Stimulated activated CD4-positive, alpha-beta T cell treated with anti-CD3 and anti-CD28 coated beads, Interleukin-2, amount 100 ng/mL, for 48 hours (primary cell): ENCODE results near the gene TRDMT1.

Experiments used
- DNase-seq, 2 donors: peaks; one replicate each; pipeline ENCODE4 v3.0.0-alpha.2; 2020

The TRDMT1 gene, protein sequence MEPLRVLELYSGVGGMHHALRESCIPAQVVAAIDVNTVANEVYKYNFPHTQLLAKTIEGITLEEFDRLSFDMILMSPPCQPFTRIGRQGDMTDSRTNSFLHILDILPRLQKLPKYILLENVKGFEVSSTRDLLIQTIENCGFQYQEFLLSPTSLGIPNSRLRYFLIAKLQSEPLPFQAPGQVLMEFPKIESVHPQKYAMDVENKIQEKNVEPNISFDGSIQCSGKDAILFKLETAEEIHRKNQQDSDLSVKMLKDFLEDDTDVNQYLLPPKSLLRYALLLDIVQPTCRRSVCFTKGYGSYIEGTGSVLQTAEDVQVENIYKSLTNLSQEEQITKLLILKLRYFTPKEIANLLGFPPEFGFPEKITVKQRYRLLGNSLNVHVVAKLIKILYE

DNA sequence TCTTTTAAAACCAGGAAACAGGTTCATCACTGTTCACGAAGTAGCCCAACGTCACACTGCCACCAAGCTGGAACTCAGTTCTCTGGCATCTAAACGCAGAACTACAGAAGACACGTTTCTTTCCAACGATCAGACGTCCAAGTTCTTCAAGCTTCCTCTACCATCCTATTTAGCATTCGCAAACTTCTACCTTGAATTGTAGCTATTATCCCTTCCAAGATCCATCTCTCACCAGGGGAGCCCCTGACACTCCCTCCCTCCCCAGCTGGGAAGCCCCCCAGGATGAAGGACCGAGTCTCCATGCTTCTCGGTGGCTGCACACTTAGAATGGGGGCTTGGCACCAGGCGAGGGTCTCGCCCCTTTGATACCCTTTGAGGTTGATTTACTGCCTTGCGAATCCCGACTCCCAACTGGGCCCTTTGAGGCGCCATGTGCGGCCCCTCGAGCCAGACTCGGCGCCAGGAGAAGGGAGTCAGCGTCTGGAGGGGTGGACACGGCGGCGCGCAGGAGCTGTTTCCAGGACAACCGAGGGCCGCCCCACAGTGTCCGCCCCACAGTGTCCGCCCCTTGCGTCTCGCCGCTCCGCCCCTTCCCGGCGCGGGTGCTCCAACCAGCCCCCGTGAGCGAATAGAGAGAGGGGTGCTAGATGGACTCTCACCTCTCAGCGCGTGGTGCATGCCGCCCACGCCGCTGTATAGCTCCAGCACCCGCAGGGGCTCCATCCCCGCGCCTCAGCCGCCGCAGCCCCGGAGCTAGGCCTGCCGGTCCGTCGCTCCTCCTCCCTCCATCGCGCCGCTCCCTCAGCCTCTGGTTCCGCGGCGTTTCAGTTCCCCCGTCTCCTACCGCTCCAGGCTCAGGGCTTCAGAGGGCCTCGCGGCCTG is at the start of gene TRDMT1:
Gene TRDMT1 (minus strand): TSS at position 761 of the 882 bp plus-strand sequence. CDS start 38 bp downstream, at position 723.
- peak; percentile 71 to 76 for DNase-seq

DNA sequence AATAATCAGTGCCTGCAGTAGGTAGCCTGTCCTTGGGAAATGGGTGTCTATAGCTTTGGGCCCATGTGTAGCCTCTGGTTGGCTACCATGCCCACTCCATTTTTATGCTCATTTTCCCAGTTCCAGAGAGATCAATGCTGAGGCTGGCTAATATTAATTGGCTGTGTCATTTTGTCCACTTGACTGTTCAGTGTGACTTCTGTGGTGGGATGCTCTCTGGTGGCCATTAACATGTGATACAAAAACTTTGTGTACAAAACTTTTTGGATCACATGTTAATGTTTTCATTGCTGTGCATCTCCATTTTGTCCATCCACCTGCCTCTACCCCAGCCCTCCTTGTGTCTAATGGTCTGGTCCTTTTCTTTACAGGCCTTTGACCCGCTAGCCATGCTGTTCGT is 49.3 kb upstream of the TRDMT1 start:
- DNase-seq, result no peak

DNA sequence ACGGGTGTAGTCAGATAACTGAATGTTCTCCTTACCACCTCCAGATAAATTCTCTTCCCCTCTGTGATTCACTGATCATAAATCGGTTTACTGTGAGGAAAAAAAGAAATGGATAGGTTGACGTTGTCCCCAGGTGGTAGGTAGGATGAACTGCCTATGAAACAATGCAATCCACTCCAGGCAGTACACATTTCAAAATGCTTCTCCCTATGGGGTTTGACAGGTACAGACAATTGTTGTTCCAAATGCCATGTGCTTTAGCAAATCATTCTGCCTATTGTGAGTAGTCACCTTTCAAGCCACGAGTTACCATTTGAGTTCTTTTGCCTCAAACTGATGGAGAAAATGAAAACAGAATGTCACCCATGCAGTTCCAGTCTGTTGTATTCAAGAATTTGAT is 48.3 kb upstream of the TRDMT1 start:
- no peak for DNase-seq

DNA sequence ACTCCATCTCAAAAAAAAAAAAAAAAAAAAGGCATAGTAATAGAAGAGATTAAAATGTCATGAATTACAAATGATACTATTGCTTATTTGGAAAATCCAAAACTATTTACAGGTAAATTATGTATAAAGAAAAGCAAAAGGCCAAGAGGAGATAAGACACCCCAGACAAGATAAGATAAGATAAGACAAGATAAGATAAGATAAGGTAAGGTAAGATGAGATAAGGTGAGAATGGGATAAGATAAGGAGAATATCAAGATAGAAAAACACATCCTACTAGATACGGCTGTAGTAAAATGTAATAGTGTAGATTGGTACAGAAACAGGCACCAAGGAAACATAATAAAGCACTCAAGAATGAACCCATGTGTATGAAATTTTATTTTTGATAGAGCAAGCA is 47.5 kb upstream of the TRDMT1 start:
- no peak for DNase-seq

DNA sequence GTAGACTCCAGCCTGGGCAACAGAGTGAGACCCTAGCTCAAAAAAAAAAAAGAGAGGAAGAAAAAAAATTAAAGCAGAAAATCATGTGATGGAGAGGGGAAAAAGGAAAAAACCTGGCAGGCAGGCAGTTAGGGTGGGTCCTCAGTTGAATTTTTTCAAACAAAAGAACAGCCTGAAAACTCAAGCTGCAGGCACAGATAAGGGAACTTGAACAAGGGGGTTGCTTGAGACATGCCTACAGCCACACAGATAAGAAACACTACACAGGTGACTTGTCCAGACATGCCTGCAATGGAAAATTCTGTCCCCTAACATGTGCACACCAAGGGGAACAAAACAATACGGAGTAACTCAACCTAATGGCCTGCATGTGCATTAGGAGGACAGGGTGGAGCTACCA is 45.7 kb upstream of the TRDMT1 start:
- no peak for DNase-seq

DNA sequence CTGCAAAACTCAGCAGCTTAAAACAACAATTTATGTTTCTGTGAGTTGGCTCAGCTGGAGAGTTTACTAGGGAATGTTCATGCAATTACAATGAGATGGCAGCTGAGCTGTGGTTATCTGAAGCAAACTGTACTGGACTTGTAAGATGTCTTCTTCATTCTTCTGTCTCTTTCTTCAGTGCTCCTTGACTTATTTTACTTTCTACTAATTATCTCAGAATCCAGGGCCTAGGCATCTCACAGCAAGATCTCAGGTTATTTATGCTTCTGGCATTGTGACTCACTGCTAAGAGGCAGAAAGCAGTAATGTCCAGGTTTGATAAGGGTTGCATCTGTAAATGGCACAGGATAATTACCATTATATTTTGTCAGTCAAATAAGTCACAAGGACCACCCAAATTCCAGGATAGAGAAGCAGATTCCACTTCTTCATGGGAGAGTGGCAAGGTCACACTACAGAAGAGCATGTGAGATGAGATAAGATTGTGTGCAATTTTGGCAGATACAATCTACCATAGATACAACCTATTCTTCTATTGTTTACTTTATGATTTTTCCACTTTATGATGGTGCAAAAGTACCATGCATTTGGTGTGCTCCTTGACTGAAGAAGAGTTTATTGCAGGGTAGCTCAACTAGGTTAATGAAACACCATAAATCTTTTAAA is 43.4 kb upstream of the TRDMT1 start:
- DNase-seq, result no peak

DNA sequence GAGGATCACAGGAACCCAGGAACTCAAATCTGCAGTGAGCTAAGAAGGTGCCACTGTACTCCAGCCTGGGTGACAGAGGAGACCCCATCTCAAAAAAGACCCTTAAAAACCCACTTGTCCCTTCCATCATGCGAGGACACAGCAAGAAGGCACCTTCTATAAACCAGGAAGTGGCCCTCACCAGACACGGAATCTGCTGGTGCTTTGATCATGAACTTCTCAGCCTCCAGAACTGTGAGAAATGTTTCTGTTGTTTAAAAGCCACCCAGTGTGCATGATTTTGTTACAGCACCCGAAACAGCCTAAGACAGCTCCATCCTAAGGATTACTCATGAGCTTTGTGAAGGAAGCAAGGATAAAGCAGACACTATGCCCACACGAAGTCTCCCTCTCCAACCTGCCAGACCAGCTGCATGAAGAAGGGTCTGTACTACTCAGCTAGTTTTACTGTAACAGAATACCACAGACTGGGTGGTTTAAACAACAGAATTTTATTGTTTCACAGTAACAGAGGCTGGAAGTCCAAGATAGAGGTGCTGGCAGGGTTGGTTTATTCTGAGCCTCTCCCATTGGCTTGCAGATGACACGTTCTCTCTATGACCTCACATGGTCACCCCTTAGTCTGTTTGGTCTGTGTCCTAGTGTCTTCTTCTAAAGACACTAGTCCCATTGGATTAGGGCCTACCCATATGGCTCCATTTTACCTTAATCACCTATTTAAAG is 40.3 kb upstream of the TRDMT1 start:
- DNase-seq, result no peak

DNA sequence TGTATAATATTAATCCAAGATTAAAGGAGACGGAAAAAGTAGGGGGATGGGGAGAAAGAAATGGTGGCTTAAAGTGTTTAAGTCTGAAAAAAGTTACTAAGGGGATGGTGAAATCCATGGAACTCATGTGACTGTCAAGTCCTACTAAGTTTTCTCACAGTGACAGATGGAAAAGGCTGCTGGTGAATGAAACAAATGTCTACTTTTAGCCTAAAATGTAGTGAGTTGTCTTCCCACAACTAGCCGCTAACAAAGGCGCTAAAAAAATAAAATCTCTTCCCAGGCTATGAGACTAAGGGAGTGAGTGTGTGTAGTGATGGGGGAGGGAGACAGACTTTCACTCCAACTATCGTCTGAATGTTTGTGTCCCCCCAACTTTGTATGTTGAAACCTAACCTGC is 39.1 kb upstream of the TRDMT1 start:
- DNase-seq, result no peak

DNA sequence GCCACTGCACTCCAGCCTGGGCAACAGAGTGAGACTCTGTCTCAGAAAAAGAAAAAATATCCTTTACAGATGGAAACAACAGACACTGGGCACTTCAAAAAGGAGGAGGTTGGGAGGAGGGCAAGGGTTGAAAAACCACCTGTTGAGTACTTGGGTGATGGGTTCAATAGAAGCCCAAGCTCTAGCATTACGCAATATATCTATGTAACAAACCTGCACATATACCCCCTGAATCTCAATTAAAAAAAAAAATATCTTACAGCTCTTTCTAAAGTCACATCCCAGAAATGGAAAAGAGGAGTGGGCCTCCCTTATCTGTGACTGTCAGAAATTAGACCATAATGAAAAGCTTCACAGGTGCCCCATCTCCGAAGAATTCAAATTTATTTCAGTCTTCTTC is 38.6 kb upstream of the TRDMT1 start:
- no peak for DNase-seq

DNA sequence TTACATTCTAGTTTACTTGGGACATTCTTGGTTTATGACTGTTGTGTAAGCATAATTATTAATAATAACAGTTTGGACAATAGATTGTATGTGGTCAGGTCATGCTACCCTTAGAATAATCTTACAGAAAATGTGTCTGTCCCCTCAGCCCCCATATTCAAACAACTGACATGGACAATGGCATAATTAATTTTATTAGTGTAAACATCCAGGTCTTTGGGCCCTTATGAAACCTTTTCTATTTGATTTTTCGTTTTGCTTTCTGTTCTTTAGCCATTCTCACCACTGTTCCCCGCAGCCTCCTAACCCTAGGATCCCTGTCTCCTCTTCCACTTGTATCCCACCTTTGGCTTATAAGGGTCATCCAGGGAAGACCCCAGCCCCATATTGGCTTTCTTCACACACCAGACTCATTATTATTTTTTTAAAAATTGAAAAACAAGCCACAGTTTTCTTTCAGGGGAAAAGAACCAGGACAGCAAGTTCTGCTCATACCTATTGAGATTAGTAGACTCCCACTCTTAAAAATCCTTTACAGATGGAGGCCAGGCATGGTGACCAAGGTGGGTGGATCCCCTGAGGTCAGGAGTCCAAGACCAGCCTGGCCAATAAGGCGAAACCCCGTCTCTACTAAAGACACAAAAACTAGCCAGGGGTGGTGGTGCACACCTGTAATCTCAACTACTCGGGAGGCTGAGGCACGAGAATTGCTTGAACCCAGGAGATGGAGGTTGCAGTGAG is 38.0 kb upstream of the TRDMT1 start:
- DNase-seq, result no peak

DNA sequence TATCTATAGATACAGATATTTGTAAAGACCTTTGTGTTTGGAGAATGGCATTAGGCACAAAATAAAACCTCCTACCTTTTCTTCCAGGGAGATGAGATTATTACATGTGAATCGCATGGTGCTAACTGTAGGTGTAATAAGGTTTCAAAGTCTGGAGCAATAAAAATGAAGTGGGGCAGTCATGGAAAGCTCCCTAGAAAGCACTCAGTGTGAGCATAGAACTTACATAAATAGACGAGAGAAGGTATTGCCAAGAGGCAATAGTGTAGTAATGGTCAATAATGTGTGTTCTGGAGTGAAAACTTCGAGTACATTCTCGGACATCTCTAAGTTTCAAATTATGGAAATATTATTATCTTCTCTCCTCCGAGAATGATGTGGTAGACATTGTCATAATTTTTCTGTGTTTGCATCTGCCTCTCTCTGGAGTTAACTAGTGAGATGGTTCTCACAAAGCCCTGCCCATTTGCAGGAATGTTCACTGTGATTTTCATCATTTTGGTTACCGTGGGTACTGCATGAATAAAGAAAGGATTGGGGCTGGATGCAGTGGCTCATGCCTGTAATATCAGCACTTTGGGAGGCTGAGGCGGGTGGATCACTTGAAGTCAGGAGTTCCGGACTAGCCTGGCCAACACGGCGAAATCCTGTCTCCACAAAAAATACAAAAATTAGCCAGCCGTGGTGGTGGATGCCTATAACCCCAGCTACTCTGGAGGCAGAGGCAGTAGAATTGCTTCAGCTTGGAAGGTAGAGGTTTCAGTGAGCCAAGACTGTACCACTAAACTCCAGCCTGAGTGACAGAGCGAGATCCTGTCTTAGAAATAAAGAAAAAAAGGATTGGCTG is 37.2 kb upstream of the TRDMT1 start:
- no peak for DNase-seq

DNA sequence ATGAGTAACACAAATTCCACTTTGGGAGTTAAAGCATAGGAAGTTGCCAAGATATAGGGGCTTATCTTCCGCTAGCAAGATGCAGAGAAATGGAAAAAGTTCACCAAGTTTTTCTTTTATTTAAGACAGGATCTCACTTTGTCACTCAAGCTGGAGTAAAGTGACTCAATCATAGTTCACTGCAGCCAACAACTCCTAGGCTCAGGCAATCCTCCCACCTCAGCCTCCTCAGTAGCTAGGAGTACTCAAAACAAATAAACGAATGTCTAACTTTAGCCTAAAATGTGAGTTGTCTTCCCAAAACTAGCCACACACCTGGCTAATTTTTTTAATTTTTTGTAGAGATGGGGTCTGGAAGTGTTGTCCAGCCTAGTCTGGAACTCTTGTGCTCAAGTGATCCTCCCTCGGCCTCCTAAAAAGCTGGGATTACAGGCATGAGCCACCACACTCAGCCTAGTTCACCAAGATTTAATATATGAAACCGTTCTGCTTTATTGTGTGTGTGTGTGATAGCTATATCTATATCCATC is 36.5 kb upstream of the TRDMT1 start:
- no peak for DNase-seq

DNA sequence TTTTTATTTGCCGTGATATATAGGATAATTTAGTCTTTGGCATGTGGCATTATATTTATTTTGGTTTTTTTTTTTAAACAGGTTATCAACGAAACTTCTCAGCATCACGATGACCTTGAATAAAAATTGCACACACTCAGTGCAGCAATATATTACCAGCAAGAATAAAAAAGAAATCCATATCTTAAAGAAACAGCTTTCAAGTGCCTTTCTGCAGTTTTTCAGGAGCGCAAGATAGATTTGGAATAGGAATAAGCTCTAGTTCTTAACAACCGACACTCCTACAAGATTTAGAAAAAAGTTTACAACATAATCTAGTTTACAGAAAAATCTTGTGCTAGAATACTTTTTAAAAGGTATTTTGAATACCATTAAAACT is 35.7 kb upstream of the TRDMT1 start:
- DNase-seq, result no peak

DNA sequence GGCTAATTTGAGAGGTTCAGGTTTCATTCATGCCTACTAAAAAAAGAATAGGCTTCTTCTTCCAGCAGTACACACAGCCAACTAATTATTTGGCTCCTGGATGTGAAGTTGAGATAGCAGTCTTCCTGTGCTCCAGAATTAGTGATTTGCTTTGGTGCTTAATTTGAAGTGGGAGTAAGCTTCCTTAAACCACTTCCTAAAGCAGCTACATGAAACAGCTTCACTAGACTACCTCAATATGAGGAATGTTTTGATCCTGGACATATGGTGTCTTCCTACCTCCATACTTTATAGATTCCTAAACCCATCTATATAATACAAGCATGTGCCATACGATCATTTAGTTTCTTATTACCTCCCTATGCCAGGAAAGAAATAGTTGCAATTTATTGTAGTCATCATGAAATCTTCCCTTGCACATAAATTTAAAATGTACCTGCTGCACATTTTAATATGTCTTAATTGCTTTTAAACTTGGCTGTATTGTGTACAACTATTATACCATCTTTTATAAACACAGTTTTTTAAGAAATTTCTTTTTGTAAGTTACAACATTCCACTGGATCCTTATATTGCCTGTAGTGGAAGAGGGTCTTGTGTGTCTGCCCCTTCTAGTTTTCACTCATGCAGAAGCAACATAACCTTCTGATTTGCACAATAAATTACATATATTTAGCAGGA is 35.1 kb upstream of the TRDMT1 start:
- DNase-seq, result no peak

DNA sequence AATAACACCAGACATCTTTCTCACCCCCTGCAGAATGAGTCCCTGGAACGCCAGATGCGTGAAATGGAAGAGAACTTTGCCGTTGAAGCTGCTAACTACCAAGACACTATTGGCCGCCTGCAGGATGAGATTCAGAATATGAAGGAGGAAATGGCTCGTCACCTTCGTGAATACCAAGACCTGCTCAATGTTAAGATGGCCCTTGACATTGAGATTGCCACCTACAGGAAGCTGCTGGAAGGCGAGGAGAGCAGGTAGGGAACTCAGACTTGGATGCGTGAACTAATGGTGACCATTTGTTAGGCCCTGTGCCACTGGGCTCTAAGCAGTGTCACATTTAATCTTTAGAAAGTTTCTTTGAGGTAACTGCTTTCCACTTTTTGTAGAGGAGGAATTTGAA is 33.7 kb upstream of the TRDMT1 start:
- no peak for DNase-seq

DNA sequence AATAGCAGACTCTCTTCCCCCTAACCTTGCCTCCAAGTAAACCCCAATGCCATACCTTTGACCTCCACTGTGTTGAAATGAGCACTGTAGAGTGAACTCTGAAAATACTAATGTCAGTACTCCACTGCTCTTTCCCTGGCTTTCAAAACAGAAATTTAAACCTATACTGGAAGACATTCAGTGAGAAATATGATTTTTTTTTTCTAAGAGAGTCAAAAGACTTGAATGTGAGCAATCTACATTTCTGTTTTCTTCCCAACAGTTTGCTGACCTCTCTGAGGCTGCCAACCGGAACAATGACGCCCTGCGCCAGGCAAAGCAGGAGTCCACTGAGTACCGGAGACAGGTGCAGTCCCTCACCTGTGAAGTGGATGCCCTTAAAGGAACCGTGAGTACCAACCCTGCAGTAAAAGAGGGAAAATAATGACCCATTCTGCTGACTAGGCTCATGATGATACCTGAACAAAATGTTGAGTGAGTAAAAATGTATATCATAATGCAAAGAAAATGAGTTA is 33.0 kb upstream of the TRDMT1 start:
- DNase-seq, result no peak

DNA sequence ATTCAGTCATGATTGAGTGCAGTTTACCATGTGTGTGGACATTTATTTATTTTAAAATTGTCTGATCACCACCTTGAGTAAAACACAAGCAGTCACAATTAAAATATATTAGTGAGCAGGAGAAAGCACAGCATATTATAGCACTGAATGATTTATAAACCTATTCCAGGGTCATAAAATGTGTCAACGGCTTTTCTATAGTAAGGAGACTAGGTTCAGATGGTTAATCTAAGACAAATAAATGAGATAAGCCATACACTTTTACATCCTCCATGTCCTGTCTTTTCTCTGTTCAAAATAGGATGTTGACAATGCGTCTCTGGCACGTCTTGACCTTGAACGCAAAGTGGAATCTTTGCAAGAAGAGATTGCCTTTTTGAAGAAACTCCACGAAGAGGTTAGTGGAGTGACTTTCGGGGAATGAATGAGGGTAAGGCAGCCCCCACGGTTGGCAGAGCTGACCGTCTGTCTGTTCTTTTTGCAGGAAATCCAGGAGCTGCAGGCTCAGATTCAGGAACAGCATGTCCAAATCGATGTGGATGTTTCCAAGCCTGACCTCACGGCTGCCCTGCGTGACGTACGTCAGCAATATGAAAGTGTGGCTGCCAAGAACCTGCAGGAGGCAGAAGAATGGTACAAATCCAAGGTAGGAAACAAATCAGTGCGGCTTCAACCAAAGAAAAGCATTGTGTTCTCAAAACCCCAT is 32.0 kb upstream of the TRDMT1 start:
- no peak for DNase-seq

DNA sequence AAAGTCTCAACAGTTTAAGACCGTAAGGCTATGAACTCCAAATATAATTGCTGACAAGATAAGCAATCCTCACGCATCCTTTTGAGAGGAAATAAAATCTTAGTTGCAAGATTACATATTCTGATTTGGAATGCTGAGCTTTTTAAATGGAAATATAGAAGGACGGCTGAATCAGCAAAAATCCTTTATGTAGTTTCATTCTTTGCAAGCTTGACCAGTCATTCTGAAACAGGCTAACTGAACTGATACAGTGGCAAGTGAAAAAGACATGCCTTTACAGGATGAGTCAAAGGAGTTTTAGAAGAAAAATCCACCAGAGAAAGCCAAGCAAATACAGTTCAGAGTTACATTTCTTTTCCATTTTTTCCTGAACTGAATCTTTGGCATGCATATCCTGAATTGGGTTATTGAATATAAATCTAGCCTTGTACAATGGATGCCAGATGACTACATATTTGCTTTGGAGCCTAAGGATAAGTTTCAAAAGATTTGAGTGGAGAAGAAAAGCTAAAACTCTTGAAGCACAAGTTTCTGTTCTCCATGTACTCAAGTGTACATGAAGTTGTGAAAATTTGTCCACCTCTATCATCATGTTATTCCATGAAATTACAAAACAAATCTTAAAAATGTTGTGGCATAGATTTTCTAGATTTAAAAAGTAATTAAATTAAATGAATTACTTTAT is 30.9 kb upstream of the TRDMT1 start:
- no peak for DNase-seq

DNA sequence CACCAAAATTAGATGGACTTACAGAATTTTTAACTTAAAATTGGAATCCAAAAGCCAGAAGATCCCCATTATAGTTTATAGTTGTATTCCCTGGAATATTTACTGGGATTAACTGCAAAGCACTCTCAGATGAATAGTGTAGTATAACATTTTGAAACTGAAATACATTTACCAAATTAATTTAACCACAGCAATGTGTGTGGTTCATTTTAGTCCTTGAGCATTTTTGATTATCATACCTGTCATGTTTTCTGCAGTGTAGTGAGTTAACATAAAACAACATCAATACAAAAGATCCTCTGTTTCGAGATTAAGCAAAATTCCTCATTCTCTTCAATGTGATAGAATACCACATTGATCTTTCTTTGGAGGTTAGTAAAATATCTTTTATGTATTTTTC is 30.3 kb upstream of the TRDMT1 start:
- DNase-seq, result no peak
